GM12891 (cell line): Measurements from ENCODE around the gene DHRS11.

ENCODE experiments used
- PAX5 ChIP-seq: IDR thresholded peaks from 2 replicates; pipeline ENCODE4 v1.6.1; 2011; ENCODE audit warnings: low read length, moderate library complexity, mild to moderate bottlenecking; ENCODE audit not compliant: insufficient read depth, severe bottlenecking
- POLR2A ChIP-seq: IDR thresholded peaks from 2 replicates; pipeline ENCODE4 v1.6.1; 2011; ENCODE audit warnings: low read depth, low read length, control low read depth
- POLR2AphosphoS5 ChIP-seq: IDR thresholded peaks from 2 replicates; pipeline ENCODE4 v1.6.1; 2011; ENCODE audit warnings: low read depth, low read length, control low read depth
- SPI1 ChIP-seq: IDR thresholded peaks from 2 replicates; pipeline ENCODE4 v1.6.1; 2011; ENCODE audit warnings: low read depth, low read length, control low read depth
- TAF1 ChIP-seq: IDR thresholded peaks from 2 replicates; pipeline ENCODE4 v1.6.1; 2011; ENCODE audit warnings: low read depth, low read length, control low read depth

DNA sequence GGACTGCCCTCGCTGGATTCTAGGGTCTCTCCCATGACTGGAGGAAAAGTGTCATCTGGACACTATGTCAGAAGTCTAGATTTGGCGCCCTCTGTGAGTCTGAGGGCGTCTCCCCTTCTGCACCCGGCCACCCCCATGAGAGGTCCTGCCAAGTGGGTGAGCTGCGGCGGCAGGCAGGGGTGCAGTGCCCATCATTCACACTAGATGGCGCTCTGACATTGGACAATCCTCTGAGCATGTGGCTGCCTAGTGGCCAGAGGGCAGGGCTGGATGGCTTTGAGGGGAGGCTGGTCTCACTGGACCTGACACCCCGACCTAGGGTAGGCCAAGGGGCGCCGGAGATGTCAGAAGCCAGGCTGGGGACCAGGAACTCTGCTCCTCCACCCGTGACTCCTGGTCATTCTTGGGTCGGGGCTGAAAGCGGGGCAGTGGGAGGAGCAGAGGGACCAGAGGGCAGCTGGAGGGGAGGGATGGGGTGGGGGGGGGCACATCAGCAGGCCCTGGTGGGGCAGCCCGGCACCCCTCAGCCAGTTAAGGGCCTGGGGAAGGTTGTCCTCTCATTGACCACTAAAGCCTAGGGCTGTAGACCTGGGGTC lies 37.7 kb downstream of the DHRS11 start:
- TF ChIP-seq POLR2AphosphoS5, result no peak
- no peak for TF ChIP-seq POLR2A
- TF ChIP-seq SPI1, result no peak
- TF ChIP-seq TAF1, result no peak
- no peak for TF ChIP-seq PAX5
